ENCODE results near the gene SKOR2. TPM values are rescaled to one million over a fixed set of nuclear protein-coding genes. Genes with fewer than 3 reads are reported as not detected.

The SKOR2 gene
- total RNA-seq, 2 donors from 2014 or later: not detected

DNA sequence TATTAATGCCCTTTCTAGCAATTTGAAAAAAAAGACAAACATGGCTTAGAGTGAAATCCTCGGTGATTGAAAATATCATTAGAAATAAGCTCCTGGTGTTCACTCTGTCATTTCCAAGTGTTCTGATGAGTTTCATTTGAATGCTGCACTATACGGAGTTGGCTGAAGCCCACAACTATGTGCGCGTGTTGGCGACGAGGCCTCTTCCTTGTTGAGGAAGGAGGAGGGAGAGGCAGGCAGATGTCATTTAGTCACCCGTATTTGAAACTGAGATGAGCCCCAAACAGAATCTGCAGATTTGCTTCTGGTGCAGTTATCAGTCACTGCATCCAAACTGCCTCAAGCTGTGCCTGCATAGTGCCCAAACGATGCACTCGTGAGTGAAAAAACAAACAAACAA is 23.5 kb upstream of the SKOR2 start:
- TF ChIP-seq, protein P1, sequence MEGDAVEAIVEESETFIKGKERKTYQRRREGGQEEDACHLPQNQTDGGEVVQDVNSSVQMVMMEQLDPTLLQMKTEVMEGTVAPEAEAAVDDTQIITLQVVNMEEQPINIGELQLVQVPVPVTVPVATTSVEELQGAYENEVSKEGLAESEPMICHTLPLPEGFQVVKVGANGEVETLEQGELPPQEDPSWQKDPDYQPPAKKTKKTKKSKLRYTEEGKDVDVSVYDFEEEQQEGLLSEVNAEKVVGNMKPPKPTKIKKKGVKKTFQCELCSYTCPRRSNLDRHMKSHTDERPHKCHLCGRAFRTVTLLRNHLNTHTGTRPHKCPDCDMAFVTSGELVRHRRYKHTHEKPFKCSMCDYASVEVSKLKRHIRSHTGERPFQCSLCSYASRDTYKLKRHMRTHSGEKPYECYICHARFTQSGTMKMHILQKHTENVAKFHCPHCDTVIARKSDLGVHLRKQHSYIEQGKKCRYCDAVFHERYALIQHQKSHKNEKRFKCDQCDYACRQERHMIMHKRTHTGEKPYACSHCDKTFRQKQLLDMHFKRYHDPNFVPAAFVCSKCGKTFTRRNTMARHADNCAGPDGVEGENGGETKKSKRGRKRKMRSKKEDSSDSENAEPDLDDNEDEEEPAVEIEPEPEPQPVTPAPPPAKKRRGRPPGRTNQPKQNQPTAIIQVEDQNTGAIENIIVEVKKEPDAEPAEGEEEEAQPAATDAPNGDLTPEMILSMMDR (IDR thresholded peaks at IDR 0.05): no peak
- no peaks in the 10 kb centered on the region for H3K9me3 ChIP-seq
- no peak overlapping the region for H3K4me3 ChIP-seq
- H3K27ac ChIP-seq: no peak overlapping the region
- ATAC-seq (ENCODE audit: insufficient number of reproducible peaks, low FRiP score, low read depth) (no peak), DNase-seq (ENCODE audit: low spot score) (no peak)
- H3K4me1 ChIP-seq (ENCODE audit: control insufficient read depth in 1 of 2, low read depth in 2 of 2): no peaks in the 10 kb centered on the region
- H3K27me3 ChIP-seq (replicated peaks; ENCODE audit: insufficient read depth): no peaks in the 10 kb centered on the region
- H3K36me3 ChIP-seq: no peaks in the 10 kb centered on the region

DNA sequence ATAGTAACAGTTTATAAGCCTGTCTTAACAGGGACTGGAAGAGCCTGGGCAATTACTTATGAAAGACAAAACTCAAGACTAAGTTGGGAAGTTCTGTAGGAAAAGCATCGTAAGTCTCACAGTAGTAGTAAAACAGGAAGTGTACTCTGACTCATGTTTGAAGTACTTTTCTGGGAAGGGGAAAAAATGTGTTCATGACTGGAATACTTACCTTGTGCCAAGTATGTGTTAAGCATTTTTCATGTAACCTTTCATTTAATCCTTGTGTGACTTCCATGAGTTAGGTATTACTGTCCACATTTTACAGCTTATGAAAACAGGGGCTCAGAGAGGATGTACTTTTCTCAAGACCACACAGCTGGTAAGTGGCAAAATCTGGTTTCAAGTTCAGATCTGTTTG is 13.7 kb upstream of the SKOR2 start:
- DNase-seq (ENCODE audit: low spot score) (no peak), ATAC-seq (ENCODE audit: insufficient number of reproducible peaks, low FRiP score, low read depth) (no peak)
- Histone ChIP-seq H3K27me3 (replicated peaks; ENCODE audit: insufficient read depth) (peaks cover 4% of the 10 kb centered on the region), H3K4me1 (ENCODE audit: control insufficient read depth in 1 of 2, low read depth in 2 of 2) (peaks cover 0 to 18% of the 10 kb centered on the region in 2 donors), H3K9me3 (no peaks in the 10 kb centered on the region), H3K27ac (no peak overlapping the region), H3K4me3 (no peak overlapping the region), H3K36me3 (no peaks in the 10 kb centered on the region)
- TF ChIP-seq, protein P1 (IDR thresholded peaks at IDR 0.05): no peak

DNA sequence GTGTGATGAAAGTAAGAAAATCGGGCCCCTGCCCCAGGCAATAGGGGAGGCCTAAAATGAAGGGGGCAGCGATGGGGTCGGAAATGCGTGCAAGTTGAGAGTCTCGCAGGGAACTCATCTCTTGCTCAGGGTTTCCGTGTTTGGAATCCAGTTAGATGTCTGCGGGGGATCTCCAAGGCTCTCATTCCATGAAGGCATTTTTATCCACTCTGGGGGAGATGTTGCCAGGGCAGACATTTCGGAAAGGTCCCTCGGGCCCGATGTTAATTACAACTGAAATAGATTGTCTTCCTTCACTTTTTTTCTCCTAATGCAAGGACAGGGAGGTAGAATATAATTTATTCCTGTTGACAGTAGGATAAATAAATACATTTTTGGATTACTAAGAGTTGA is 12.8 kb upstream of the SKOR2 start:
- no peaks in the 10 kb centered on the region for H3K9me3 ChIP-seq
- no peak for DNase-seq (ENCODE audit: low spot score)
- peaks cover 4% of the 10 kb centered on the region for H3K27me3 ChIP-seq (replicated peaks; ENCODE audit: insufficient read depth)
- peak overlapping the region; percentile 52 for H3K4me3 ChIP-seq
- H3K36me3 ChIP-seq: no peaks in the 10 kb centered on the region
- ATAC-seq (ENCODE audit: insufficient number of reproducible peaks, low FRiP score, low read depth): no peak
- TF ChIP-seq, protein P1 (IDR thresholded peaks at IDR 0.05): no peak
- no peak overlapping the region for H3K27ac ChIP-seq
- H3K4me1 ChIP-seq (ENCODE audit: control insufficient read depth in 1 of 2, low read depth in 2 of 2): peaks cover 0 to 18% of the 10 kb centered on the region in 2 donors

DNA sequence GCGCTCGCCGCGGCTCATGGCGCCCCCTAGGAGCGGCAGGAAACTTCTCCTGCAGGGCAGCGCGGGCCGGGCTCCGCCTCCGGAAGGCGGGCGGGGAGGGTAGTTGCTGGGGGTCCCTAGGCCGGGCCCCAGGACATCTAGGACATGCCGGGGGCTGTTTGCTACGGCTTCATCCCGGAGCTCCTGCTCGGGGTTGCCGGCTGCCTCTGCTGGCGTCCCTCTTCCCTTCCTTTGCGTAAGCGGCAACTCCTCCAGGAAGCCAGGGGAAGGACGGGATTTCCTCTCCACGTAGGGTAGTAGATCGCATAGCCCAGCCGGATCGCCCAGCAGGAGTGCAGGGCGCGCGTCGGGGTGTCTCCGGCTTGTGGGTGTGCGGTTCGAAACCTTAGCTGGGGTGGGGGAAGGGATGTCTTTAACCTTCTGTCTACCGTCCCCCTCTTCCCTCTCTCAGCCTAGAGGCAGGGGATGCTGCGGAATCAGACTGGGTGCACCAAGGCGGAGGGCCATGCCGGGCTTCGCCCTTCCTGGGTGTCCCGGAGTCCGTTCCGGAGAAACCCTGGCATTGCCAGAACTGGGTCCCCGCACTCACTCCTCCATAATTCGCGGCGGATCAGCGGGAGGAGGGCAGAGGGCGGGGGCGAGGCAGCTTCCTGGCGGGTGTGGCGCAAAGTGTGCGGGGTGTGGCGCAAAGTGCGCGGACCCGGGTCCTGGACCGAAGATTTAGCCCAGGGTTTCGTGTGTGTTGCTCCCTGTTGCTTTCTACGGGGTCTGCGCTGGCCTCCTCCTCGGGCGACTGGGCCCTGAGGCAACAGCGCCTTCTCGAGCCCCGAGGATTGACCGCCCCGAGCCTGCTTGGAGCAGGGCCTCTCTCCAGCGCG is 12.2 kb upstream of the SKOR2 start:
- Histone ChIP-seq H3K36me3 (no peaks in the 10 kb centered on the region), H3K27me3 (replicated peaks; ENCODE audit: insufficient read depth) (peaks cover 4% of the 10 kb centered on the region), H3K9me3 (no peaks in the 10 kb centered on the region), H3K4me3 (peak overlapping the region; percentile 52), H3K27ac (no peak overlapping the region), H3K4me1 (ENCODE audit: control insufficient read depth in 1 of 2, low read depth in 2 of 2) (peaks cover 0 to 18% of the 10 kb centered on the region in 2 donors)
- ATAC-seq (ENCODE audit: insufficient number of reproducible peaks, low FRiP score, low read depth) (no peak), DNase-seq (ENCODE audit: low spot score) (no peak)
- TF ChIP-seq, protein P1 (IDR thresholded peaks at IDR 0.05): no peak

DNA sequence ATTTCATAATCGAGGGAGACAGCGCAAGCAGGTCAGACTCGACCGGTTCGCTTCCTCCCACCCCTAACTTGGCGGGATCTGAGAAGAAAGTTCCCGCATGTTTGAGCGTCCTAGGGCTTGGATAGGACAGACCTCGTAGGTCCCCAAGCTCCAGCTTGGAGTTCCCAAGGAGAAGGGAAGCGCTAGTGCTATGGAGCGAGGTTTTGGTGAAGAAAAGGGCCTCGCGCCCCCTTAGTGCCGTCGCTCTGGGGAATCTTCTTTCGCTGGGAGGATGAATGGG is 11.6 kb upstream of the SKOR2 start:
- Histone ChIP-seq H3K27me3 (replicated peaks; ENCODE audit: insufficient read depth) (peaks cover 4% of the 10 kb centered on the region), H3K4me1 (ENCODE audit: control insufficient read depth in 1 of 2, low read depth in 2 of 2) (peaks cover 0 to 18% of the 10 kb centered on the region in 2 donors), H3K4me3 (peak overlapping the region; percentile 52), H3K9me3 (no peaks in the 10 kb centered on the region), H3K27ac (no peak overlapping the region), H3K36me3 (no peaks in the 10 kb centered on the region)
- TF ChIP-seq, protein P1 (IDR thresholded peaks at IDR 0.05): no peak
- ATAC-seq (ENCODE audit: insufficient number of reproducible peaks, low FRiP score, low read depth) (no peak), DNase-seq (ENCODE audit: low spot score) (no peak)

All from thoracic aorta (tissue), 2 donors.